Astrocyte of the cerebellum (primary cell): Measurements from ENCODE around the gene PRKCB.

Experiments
- DNase-seq: peaks from one replicate; pipeline ENCODE4 v3.0.0-alpha.2; 2011; ENCODE audit warnings: low read depth
- H3K4me3 ChIP-seq: 2 replicates; pipeline ENCODE4 v1.5.1; 2011; ENCODE audit warnings: mild to moderate bottlenecking, low read depth, low read length, moderate library complexity
- CTCF ChIP-seq: IDR thresholded peaks from 2 replicates; pipeline ENCODE4 v1.5.1; 2012; ENCODE audit warnings: low read length, low read depth, moderate library complexity, mild to moderate bottlenecking; ENCODE audit errors: missing control alignments
- in situ Hi-C: cut with HindIII; loops from 2 replicates; pipeline ENCODE4 v1.10.0; 2017; ENCODE audit warnings: low sequenced_read_pairs

PRKCB gene

GRCh38 chr16:23802776-23803175 is 33.0 kb upstream of the PRKCB start:
- no peak for DNase-seq
- in situ Hi-C loops = no loop called here
- no peak overlapping the region for H3K4me3 ChIP-seq
- TF ChIP-seq CTCF = no peak

- peak; percentile 29 for TF ChIP-seq CTCF
- no peak for DNase-seq
- in situ Hi-C loops = no loop called here
- H3K4me3 ChIP-seq = no peak overlapping the region
Observed at GRCh38 chr16:23803591-23804123, 32.1 kb upstream of the PRKCB start.

GRCh38 chr16:23807028-23807427 is 28.8 kb upstream of the PRKCB start:
- TF ChIP-seq CTCF = no peak
- in situ Hi-C loops = no loop called here
- DNase-seq = no peak
- no peak overlapping the region for H3K4me3 ChIP-seq

- in situ Hi-C loops = no loop called here
- H3K4me3 ChIP-seq = no peak overlapping the region
- no peak for DNase-seq
- no peak for TF ChIP-seq CTCF
Observed at GRCh38 chr16:23821467-23821866, 14.3 kb upstream of the PRKCB start.

- no peak for DNase-seq
- H3K4me3 ChIP-seq = no peak overlapping the region
- in situ Hi-C loops = no loop called here
- TF ChIP-seq CTCF = no peak
Observed at GRCh38 chr16:23821875-23822688, 13.7 kb upstream of the PRKCB start.

- in situ Hi-C loops = no loop called here
- no peak for TF ChIP-seq CTCF
- H3K4me3 ChIP-seq = no peak overlapping the region
- no peak for DNase-seq
Observed at GRCh38 chr16:23823475-23824384, 12.1 kb upstream of the PRKCB start.
